Stimulated activated CD8-positive, alpha-beta memory T cell treated with anti-CD3 and anti-CD28 coated beads, Interleukin-12 subunit alpha, Interleukin-12 subunit beta, amount 100 ng/mL, for 24 hours (primary cell): ENCODE data around the gene TTLL10.

ENCODE experiments used
- DNase-seq: peaks from one replicate; pipeline ENCODE4 v3.0.0-alpha.2; 2020; ENCODE audit errors: extremely low read depth

Gene TTLL10, protein sequence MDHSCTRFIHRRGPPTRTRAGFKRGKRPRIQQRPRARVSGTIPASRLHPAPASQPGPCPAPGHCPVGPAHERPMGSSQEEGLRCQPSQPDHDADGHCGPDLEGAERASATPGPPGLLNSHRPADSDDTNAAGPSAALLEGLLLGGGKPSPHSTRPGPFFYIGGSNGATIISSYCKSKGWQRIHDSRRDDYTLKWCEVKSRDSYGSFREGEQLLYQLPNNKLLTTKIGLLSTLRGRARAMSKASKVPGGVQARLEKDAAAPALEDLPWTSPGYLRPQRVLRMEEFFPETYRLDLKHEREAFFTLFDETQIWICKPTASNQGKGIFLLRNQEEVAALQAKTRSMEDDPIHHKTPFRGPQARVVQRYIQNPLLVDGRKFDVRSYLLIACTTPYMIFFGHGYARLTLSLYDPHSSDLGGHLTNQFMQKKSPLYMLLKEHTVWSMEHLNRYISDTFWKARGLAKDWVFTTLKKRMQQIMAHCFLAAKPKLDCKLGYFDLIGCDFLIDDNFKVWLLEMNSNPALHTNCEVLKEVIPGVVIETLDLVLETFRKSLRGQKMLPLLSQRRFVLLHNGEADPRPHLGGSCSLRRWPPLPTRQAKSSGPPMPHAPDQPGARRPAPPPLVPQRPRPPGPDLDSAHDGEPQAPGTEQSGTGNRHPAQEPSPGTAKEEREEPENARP

DNA sequence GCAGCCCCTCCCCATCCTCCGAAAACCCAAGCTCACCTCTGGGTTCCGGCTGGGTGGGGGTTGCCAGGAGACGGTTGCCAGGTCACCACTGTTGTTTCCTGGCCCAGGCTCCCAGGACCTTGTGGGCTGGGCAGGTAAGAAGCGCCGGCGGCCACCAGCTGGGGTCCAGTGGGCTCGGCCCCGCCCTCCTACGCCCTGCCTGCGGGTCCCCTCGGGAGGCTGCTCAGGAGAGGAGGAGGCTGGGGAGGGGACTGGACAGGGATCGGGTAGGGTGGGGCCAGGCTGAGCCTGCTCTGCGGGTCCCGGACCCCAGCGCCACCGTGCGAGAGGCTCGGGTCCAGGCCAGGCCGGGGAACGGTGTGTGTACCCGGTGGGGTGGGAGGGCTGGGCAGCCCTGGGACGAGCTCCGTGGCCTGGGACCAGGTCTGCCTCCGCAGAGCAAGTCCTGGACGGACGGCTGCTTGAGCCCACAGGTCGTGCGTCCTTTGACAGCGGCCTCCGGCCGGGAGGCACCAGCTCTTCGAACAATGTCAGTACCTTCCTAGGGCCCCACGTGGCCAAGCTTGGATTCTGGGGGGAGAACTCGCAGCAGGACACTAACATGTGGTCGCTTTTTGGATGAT is at the start of gene TTLL10:
Gene TTLL10 (plus strand): TSS at position 88 of the 623 bp plus-strand sequence. CDS start 5,336 bp downstream, outside the sequence.
- DNase-seq = no peak

DNA sequence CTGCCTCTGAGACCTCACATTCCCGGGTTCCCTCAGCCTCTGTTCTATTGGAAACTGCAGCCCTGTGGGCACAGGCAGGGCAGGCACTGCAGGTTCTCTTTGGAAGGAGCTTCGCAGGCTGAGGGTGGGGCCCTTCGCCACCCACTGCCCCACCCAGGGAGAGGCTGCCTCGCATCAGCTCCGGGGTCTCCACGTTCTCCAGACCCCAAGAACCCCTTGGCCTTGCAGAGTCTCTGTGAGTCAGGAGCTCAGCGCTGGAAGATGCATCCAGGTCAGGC is 49.2 kb upstream of the TTLL10 start:
- no peak for DNase-seq

DNA sequence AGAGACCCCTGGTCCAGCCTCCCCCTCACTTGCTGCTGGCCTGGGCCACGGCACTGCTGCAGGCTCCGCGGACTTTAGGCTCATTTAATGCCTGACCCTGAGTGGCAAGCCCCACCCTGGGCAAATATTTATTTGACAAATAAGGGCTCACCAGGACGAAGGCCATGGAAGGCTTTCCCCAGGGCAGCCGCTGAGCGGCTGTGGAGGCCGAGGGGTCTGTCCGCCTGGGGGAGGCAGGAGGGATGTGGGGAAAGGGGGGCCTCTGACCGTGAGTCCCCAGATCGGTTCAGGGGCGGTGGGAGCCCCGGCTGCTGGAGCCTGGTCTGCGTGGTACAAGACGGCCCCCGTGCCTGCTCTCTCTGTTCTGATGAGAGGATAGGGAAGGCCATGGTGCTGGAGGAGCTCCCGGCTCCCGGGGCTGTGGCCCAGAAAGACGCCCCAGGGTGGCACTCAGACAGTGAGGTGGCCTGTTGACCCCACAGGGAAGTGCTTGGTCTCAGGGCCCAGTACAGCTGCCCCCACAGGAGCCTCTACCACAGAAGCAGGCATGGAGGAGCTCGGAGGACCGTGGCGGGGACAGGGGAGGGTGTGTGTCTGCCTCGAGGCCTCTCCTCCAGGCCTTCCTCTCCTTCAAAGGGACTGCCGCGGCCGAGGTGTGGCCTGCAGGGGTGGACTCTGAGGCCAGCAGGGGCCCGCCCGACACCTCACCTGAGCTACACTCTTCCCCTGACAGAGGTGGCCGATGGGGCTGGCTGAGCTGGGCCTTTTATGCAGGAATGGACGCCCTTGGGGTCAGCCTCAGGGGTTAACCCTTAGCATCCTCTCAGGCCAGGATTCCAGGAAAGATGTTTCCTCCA is 48.7 kb upstream of the TTLL10 start:
- DNase-seq = no peak

DNA sequence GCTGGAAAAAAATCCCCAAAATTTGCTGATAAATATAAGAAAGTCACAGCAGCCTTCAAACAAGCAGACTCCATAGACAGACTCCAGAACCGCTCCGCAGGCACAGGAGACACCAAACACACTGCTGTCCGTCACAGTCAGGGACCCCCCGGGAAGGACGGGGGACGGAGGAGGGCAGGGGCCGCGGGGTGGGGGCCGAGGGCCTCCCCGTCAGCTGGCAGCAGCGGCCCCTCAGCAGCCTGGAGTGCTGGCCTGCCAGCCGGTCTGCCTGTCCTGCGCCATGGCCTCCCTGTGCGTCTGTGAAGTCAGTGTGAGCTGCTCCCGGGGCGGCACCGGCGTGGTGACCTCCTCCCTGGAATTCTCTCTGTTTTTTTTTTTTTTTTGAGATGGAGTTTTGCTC is 47.7 kb upstream of the TTLL10 start:
- no peak for DNase-seq

DNA sequence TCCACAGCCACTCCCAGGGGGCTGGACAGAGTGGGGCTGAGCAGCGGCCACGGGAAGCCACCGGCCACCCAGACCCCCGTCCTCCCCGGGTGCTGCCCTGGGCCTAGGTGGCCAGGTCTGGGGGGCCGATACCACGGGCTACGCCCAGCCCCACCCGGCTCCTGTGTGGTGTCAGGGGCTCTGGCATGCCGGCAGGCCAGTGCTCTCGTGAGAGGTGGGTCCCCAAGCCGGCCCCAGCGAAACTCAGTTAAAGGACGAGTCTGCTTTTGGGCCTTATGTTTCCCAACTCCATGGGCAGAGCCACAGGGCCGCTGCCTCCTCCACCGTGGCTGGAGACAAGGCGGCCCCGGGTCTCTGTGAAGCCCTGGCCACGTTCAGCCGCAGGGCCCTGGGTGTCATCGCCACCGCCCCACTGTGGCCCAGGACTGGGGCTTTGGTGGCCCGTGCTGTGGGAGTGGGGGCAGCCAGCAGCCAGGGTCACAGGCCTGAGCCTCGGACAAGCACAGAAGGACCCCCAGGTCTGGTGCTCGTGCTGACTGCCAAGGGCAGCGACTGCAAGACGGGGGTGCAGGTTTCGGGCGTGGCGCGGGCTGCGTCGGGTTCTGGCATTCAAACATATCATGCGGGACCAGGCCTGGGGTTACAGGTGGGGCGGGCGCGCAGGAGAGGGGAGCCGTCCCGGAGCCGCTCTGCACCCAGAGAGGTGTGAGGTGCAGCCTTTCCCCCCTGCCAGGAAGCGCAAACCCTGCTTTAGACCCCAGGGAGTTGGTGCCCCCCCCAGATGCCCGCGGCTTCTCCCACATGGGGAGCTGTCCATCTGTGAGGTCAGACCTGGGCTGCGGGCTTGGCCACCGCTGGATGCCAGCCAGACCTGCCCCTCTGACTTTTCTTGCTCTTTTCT is 45.9 kb upstream of the TTLL10 start:
- no peak for DNase-seq

DNA sequence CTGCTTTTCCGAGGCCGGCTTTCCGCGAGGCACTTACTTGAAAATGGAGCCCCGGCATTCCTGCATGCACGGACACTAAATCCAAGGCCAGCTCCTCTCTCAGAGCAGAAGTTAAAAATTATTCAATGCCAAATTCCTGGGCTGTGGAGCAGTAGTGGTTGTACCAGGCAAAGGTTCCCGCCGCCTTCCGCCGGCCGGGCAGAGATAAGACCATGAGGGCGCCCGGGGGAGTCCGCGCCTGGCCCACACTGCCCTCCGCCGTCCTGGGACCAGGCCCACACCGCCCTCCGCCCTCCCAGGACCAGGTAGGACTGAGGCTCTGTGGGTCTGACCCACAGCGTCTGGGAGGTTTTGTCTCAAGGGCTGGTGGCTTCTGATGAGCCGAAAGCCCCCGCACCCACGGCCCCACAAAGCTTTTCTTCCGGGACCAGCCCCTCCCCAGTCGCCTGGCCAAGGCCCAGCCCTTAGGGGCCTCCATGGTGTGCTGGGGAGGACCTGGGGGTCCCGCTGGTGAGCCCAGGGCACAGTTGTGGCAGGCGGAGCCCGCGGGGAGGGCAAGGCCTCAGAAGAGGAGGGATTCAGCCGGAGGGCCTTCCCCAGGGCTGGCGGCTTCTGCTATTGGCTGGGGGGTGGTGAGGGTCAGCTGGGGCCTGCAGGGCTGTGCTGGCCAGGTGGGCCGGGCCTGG is 45.1 kb upstream of the TTLL10 start:
- no peak for DNase-seq

DNA sequence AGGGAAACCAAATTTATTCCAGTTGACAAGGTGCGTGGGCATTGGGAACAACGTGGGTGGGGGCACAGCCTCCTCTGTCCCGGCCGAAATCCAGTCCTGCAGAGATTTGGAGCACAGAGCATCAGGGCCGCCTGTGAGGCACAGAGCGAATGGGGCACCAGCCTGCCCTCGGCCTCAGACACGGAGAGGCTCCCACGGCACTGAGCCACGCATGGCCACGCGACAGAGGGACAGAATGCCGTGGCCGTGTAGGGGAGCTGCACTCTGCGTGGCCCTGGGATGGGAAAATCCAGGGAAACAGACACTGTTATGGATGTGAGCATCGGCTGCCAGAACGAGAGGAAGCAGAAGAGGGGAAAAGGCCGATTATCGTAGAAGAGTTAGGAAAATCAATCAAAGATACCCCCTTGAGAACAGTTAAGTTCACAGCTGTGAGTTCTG is 44.3 kb upstream of the TTLL10 start:
- no peak for DNase-seq

DNA sequence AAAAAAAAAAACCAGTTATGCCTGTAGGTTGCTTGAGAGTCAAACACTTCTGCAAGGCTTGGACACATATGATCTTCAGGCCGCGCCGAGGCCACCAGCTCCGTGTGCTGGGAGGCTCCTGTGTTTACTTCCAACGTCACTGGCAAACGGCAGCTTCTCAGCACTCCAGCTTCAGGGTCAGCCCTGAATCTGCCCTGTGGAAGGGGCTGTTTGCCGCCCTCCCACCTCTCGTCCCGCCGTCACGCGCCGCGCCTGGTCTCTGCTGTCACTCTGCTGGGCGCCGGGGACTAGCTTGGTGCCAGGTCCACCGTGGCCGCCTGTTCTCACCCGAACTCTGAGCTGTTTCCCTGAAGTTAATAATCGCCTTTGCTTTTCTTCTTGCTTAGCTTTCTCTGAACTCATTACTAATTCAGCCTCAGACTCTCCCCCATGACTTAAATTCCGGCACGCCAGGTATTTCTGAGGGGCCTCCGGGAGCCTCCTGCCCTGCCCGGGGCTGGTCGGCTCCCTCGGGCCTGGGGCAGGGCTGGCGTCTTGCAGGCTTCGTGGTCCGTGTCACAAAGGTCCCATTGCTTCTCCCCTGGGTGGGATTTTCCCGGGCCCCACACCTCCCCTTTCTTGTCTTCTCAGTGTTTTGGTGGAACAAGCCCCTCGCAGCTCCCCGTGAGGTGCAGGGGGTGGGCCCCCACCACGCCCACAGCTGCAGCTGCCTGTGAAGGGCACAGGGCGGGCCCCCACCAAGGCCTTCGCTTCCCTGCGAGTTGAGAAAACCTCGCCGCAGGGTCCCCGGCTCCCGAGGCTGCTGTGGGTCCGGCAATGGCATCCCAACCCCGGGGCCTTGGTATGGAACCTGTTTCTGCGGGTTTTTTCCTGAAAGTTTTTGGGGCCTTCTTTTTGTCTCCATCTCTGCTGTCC is 43.2 kb upstream of the TTLL10 start:
- no peak for DNase-seq

DNA sequence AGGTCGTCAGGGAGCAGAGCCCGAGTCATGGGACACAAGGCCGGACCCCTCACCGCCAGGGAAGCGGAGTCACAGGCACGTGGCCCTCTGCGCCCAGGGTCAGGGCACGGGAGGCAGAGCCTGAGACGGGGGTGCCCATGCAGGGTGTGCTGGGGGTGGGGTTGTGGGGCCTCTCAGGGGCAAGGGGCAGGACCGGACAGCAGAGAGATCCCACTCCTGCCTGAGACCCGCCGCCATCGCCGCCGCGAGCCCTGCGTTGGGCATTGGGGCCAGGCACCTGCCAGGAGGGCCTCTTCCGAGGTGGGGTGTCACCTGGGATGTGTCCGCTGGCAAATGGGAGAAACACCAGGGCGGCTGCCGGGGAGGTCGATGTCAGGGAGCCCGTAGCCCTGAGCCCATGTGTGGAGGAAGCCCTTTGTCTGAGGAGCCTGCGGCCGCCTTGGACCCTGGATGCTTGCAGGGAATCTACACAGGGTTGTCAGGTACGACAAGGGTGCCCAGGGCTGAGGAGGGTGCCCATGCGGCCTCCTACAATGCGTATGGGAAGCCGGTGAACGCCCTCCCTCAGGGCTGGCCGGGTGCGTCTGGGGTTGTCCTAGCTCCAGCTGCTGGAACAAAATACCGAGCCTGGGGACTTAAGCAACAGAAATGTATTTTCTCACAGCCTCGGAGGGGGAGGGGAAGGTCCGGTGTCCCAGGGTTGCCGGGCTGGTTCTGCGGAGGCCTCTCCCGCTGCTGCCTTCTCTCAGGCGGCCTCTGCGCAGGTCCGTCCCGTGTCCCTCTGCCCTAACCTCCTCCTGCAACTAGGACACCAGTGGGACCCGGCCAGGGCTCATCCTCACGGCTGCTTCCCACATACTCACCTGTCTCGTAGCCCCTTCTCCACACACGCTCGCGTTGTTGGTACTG is 41.4 kb upstream of the TTLL10 start:
- no peak for DNase-seq

DNA sequence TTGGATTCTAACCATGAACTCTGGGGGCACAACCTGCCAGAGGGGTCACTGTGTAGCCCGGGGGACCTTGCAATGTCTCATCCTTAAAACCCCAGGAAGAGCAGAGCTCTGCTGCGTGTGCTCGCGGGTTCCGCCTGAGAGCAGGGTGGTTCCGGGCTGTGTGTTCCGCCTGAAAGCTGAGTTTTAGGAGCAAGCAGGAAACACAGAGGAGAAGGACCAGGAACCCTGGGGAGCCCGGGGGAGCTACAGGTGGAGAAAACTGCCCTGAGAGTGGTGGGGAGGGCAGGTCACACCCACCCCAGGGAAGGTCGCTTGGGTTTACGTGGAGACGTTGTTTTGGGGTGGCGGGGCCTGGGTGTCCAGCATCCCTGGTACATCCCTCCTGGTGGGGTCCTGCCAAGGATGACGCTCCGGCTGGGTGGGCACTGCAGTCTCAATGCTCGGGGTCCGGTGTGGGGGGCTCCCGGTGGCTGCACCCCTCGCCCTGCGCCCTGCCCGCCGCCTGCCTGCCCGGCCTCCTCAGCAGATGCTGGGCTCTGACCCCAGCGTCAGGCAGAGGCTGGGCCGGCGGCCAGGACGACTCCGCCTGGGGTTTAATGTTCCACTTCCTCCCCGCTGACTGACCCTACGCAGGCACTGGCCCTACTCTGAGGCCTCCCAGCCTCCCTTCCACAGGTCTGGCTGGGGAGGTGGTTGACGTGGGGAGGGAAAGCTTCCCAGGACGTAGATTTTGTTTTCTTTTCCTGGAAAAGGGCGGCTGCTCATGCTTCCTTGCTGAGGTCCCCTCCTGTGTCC is 40.5 kb upstream of the TTLL10 start:
- no peak for DNase-seq

DNA sequence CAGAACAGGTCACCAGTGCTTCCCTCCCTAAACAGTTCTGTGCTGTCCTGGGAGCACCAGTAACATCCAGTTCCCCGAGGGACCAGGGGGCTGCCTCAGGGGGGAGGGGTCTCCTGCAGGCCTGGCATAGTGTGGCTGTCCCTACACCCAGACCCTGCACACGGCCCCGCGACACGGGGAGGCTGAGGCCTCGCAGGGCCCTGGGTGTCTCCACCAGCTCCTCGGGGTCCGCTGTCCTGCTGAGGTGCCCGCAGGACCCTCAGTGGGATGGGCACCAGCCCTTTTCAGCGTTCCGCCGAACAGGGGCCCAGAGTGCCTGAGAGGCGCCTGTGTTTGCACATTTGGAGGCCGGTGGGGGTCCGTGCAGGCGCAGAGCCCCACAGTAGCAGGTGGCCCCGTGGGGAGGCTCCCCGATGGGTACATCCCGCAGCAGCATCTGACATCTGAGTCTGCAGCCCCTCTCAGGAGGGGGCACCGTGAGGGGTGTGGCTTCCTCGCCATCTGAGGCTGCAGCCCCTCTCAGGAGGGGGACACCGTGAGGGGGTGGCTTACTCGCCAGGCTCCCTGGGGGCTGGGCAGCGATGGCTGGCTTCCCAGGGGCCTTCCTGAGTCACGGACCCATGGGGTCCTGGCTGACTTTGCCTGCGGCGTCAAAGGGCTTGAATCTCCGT is 39.2 kb upstream of the TTLL10 start:
- no peak for DNase-seq

DNA sequence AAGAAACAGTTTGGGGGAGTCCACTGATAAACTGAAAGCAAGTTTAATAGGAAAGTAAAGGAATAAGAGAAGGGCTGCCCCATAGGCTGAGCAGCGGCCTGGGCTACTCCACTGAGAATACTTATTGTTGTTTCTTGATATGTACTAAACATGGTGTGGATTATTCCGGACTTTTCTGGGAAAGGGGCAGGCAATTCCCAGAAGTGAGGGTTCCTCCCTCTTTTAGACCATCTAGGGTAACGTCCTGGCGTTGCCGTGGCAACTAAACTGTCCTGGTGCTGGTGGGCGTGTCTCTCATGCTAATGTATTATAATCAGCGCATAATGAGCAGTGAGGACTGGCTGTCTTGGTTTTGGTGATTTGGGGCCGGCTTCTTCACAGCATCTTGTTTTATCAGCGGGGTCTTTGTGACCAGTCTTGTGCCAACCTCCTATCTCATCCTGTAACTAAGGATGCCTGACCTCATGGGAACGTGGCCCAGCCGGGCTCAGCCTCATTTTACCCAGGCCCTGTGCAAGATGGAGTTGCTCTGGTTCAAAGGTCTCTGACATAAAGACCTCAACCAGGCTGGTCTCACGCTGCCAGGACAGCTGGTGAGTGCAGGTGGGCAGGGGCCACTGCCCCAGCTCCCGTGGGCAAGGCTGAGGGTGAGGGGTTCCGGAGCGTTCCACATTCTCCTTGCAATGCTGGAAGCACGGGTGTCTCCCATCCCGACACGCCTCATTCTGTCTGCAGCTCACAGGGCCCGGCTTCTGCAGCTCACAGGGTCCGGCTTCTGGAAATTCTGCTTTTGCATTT is 38.1 kb upstream of the TTLL10 start:
- DNase-seq = no peak

DNA sequence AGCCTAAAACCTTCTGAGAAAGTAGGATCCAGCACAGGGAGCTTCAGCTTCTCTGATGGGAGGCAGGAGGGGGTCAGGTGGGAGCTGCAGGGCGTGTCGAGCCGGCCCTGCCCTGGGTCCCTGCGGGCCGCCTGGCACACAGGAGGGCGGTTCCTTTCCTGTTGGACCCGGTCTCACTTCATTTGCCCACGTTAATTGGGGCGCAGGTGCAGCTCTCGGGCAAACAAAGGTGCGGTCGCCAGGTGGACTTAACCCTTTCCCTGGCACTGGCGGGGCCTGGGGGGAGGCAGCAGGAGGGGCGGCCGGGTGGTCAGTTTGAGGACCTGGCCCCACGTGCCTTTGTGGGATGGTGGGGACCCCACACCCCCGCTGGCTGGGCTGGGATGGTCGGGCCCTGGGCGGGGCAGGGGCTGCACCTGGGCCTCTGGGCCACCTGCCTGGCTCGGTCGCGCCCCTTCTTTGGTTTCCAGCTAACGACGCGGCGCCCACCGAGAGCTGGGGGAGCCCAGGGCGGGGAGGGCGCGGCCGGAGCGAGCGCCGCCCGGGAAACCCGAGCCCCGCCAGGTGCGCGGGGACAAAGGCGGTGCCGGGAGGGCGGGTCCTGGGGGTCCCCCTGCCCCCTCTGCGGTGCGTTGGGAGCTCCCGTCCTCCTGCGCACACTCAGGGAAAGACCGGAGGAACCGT is 37.0 kb upstream of the TTLL10 start:
- no peak for DNase-seq

DNA sequence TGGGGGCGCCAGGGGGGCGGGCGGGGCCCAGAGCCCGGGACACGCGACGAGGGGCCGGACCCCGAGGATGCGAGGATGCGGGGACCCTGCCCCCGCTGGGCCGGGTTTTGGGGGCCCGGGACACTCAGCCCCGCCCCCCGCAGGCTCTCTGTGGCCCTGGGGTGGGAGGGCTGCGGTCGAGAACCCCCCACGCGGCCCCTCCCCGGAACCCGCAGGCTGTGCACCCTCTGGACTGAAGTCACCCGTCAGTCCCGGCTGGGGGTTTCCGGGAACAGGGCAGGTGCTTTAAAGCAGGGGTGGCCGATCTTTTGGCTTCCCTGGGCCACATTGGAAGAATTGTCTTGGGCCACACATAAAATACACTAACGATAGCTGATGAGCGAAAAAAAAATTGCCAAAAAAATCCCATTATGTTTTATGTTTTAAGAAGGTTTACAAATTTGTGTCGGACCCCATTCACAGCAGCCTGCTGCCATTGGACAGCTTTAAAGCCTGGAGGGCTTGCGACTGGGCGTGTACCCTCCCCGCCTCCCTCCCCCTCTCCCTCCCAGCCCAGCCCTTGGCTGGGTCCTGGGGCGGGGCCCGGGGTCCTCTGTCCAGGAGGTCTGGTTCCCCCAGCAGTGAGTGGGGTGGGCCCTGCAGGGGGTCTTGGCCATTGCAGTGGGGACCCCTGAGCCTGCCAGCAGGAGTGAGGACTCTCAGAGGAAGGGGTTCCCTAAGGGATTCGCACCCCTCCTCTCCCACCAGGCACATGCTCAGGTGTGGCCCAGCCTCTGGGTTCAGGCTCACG is 36.2 kb upstream of the TTLL10 start:
- DNase-seq = peak; percentile 40

DNA sequence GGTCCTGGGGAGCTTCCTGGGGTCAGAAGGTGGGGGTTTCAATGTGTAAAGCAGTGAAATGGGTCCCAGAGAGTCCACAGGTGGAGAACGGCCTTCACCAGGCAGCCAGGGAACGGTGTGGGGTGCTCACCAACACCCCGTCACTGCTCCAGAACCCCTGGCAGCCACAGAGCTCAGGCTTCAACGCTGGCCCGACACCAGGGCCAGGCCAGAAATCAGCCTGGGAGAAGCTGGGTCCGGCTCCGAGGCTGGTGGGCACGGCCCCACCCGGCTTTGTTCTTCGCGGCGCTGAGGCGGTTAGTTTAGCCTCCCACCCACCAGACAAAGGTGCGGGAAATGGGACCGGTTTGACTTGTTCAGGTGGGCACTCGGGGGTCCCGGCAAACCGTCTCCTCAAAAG is 33.0 kb upstream of the TTLL10 start:
- DNase-seq = no peak
